Heart left ventricle (tissue), 16 donors: ENCODE measurements around the gene FUT3. TPM values are rescaled to one million over a fixed set of nuclear protein-coding genes. Genes with fewer than 3 reads are reported as not detected.

Experiments used
- ATAC-seq, 4 donors: fragments of 200-7000 bp; cut with Tn5 transposase; one replicate each; pipeline ENCODE4 v1.9.1; 2020 to 2022; ENCODE audit warnings: moderate library complexity in 4 of 4, mild to moderate bottlenecking in 3 of 4, moderate number of reproducible peaks in 1 of 4
- DNase-seq, 5 donors: peaks; one replicate each; pipeline ENCODE4 v3.0.0-alpha.2; 2020
- H3K27ac ChIP-seq, 12 donors: fragments of 200-600 bp; sonication (generic) in 4 of 12; one replicate each; pipeline versions ENCODE4 v1.5.0 to v1.8.0; 2016 to 2022; ENCODE audit warnings: mild to moderate bottlenecking in 2 of 12
- H3K27me3 ChIP-seq, 9 donors: fragments of 200-600 bp; sonication (generic) in 2 of 9; one replicate each; pipeline versions ENCODE4 v1.5.1 to v1.8.0; 2016 to 2022; ENCODE audit warnings: mild to moderate bottlenecking in 3 of 9
- H3K36me3 ChIP-seq, 9 donors: fragments of 200-600 bp; sonication (generic) in 2 of 9; one replicate each; pipeline versions ENCODE4 v1.5.0 to v1.8.0; 2018 to 2022; ENCODE audit warnings: mild to moderate bottlenecking in 2 of 9
- H3K4me1 ChIP-seq, 12 donors: fragments of 200-600 bp; sonication (generic) in 4 of 12; one replicate each; pipeline versions ENCODE4 v1.5.0 to v1.8.0; 2016 to 2022; ENCODE audit warnings: mild to moderate bottlenecking in 3 of 12
- H3K4me3 ChIP-seq, 12 donors: fragments of 200-600 bp; sonication (generic) in 4 of 12; one replicate each; pipeline versions ENCODE4 v1.5.0 to v1.8.0; 2017 to 2022; ENCODE audit warnings: mild to moderate bottlenecking in 9 of 12, moderate library complexity in 4 of 12
- H3K9me3 ChIP-seq, 12 donors: fragments of 200-600 bp; sonication (generic) in 4 of 12; one replicate each; pipeline versions ENCODE4 v1.5.0 to v1.8.0; 2016 to 2022; ENCODE audit warnings: mild to moderate bottlenecking in 1 of 12
- CTCF ChIP-seq, 12 donors: fragments of 200-600 bp; sonication (generic) in 4 of 12; IDR thresholded peaks; one replicate each; pipeline versions ENCODE4 v1.5.0 to v1.8.0; 2018 to 2022; ENCODE audit warnings: antibody characterized with exemption in 12 of 12, mild to moderate bottlenecking in 5 of 12
- POLR2A ChIP-seq, 2 donors: fragments of 450-650 bp; IDR thresholded peaks; one replicate each; pipeline ENCODE4 v1.6.1; 2017; ENCODE audit warnings: antibody characterized with exemption in 2 of 2, mild to moderate bottlenecking in 2 of 2, moderate library complexity in 2 of 2
- whole genome bisulfite sequencing, 4 donors: extraction: QIAGEN DNeasy Blood & Tissue Kit in 2 of 4; methylation state at CpG; one replicate each; pipeline versions ENCODE4 v1.1.5 to v1.1.7; 2013 to 2018; 5-methylcytosine and 5-hydroxymethylcytosine counted together
- intact Hi-C, 10 donors: fragments of 100-400 bp; cut with DNase I; formaldehyde crosslinking; loops; one replicate each; pipeline versions ENCODE4 v1.11.1 to v1.14.2; 2022
- polyA plus RNA-seq, 2 donors: library from polyadenylated mRNA; stranded (reverse); fragments of 200-250 nt; gene quantifications; one replicate each; pipeline ENCODE4 v1.2.3, GENCODE V29; 2013
- total RNA-seq, 9 donors: library from RNA; depleted of rRNA in 2 of 9; stranded (reverse); fragments of >200 nt in 2 of 9; fragmentation: NEBNext Ultra II Directional in 3 of 9; extraction: Animal tissue kit (Norgen Biotek cat#: 25700) in 3 of 9; gene quantifications; one replicate each; pipeline versions ENCODE4 v1.1.0 to v1.2.4, GENCODE V29; 2016 to 2023
- donor health status: ischemic (EF 13 %, LVEDD 7.1; RV severe dilation, severe dysfunction).
- donor health status: healthy with polysubstance abuse.
- donor health status: DM: no; HTN: yes; CAD: no.
- donor health status: DM: no; HTN: no; CAD: no.
- donor health status: ischemic (EF 25% LVEDD 6.9; RV normal size, moderate dysfunction).
- donor health status: ischemic (EF 25% LVEDD 5.7; RV mildly dilated, moderate dysfunction).
- donor health status: healthy.
- donor health status: DM: yes; HTN: yes; CAD: no.
- donor health status: ischemic (EF 35%, LVEDD 5.7; RV mildly dilated, moderate dysfunction).
- donor health status: nonischemic (EF 11% LVEDD 7.7; RV severe dilation, severe dysfunction).
- donor health status: DM: yes; HTN: yes; CAD: no.
- donor health status: PGD.
- donor health status: ischemic (EF 29% LVEDD 5.4; RV normal size, mild dysfunction).
- donor health status: nonischemic (EF 23%, LVEDD 6.1; RV moderate dilation, normal function).

FUT3 gene
- total and polyA plus RNA-seq, 11 donors: 0.07 TPM; not detected in 10

- Histone ChIP-seq H3K4me1 (no peaks in the 10 kb centered on the region), H3K36me3 (no peaks in the 10 kb centered on the region), H3K4me3 (no peak overlapping the region), H3K27ac (no peak overlapping the region), H3K27me3 (no peaks in the 10 kb centered on the region), H3K9me3 (no peaks in the 10 kb centered on the region)
- DNase-seq (no peak), ATAC-seq (no peak)
- no peak for TF ChIP-seq POLR2A (IDR thresholded peaks at IDR 0.05)
- no peak for TF ChIP-seq CTCF (IDR thresholded peaks at IDR 0.05)
- intact Hi-C loops: no loop called here
- WGBS, 4 donors: 80 to 95% (median 85%) methylated on average over 10 of the region's 10 CpGs
These were observed 32.7 kb downstream of the FUT3 start for GRCh38 chr19:5818594-5818993.

GRCh38 chr19:5817218-5817617 is 34.0 kb downstream of the FUT3 start:
- no peak for ATAC-seq
- Histone ChIP-seq H3K27me3 (no peaks in the 10 kb centered on the region), H3K4me1 (no peaks in the 10 kb centered on the region), H3K4me3 (no peak overlapping the region), H3K36me3 (no peaks in the 10 kb centered on the region), H3K9me3 (no peaks in the 10 kb centered on the region), H3K27ac (no peak overlapping the region)
- 88 to 96% (median 89%) methylated on average over 2 of the region's 2 CpGs for WGBS, 4 donors
- intact Hi-C loops: no loop called here
- no peak for TF ChIP-seq POLR2A (IDR thresholded peaks at IDR 0.05)
- no peak for DNase-seq

GRCh38 chr19:5814852-5815246 is 36.4 kb downstream of the FUT3 start:
- DNase-seq (no peak), ATAC-seq (peak in 1 of 4 donors; percentile 46)
- Histone ChIP-seq H3K27me3 (no peaks in the 10 kb centered on the region), H3K27ac (no peak overlapping the region), H3K9me3 (no peaks in the 10 kb centered on the region), H3K4me1 (no peaks in the 10 kb centered on the region), H3K4me3 (no peak overlapping the region), H3K36me3 (no peaks in the 10 kb centered on the region)
- intact Hi-C loops: no loop called here
- TF ChIP-seq POLR2A (IDR thresholded peaks at IDR 0.05) (no peak), CTCF (IDR thresholded peaks at IDR 0.05) (no peak)
- 61 to 74% (median 67%) methylated on average over 11 of the region's 11 CpGs for WGBS, 4 donors

- TF ChIP-seq POLR2A (IDR thresholded peaks at IDR 0.05): no peak
- no peak for TF ChIP-seq CTCF (IDR thresholded peaks at IDR 0.05)
- no peaks in the 10 kb centered on the region for H3K27me3 ChIP-seq
- H3K4me1 ChIP-seq: no peaks in the 10 kb centered on the region
- intact Hi-C loops: no loop called here
- no peaks in the 10 kb centered on the region for H3K36me3 ChIP-seq
- peak in 1 of 4 donors; percentile 12 for ATAC-seq
- no peak overlapping the region for H3K4me3 ChIP-seq
- 71 to 85% (median 73%) methylated on average over 6 to 9 of the region's 9 CpGs for WGBS, 4 donors
- DNase-seq: no peak
- no peaks in the 10 kb centered on the region for H3K9me3 ChIP-seq
- no peak overlapping the region for H3K27ac ChIP-seq
These were observed 37.0 kb downstream of the FUT3 start for GRCh38 chr19:5814123-5814851.

- no peaks in the 10 kb centered on the region for H3K9me3 ChIP-seq
- TF ChIP-seq POLR2A (IDR thresholded peaks at IDR 0.05) (no peak), CTCF (IDR thresholded peaks at IDR 0.05) (no peak)
- ATAC-seq (no peak), DNase-seq (no peak)
- 92 to 95% (median 93%) methylated on average over 4 of the region's 4 CpGs for WGBS, 4 donors
- no peaks in the 10 kb centered on the region for H3K36me3 ChIP-seq
- H3K27me3 ChIP-seq: peaks cover 0 to 3% (median 0%) of the 10 kb centered on the region in 9 donors
- H3K4me3 ChIP-seq: no peak overlapping the region
- no peak overlapping the region for H3K27ac ChIP-seq
- intact Hi-C loops: no loop called here
- no peaks in the 10 kb centered on the region for H3K4me1 ChIP-seq
These were observed 40.1 kb downstream of the FUT3 start for GRCh38 chr19:5811117-5811516.
